Fibroblast of lung (primary cell): ENCODE data around the gene PRKCA.

ENCODE experiments used
- CTCF ChIP-seq, 2 donors: IDR thresholded peaks in 1 of 2; conservative IDR thresholded peaks in 1 of 2; 1 replicate in 1 of 2; 2 replicates in 1 of 2; pipeline ENCODE4 v1.5.1; 2011 to 2012; ENCODE audit warnings: low read length in 2 of 2, control low read depth in 1 of 2, inconsistent platforms in 1 of 2, low read depth in 1 of 2, mild to moderate bottlenecking in 1 of 2
- EZH2 ChIP-seq: IDR thresholded peaks from 2 replicates; pipeline ENCODE4 v1.5.1; 2012; ENCODE audit warnings: low read length, control low read depth, mild to moderate bottlenecking; ENCODE audit errors: missing control alignments

GRCh38 chr17:66847704-66848103, 545.3 kb downstream of the PRKCA start:
- no peak for TF ChIP-seq CTCF (conservative IDR thresholded peaks at IDR 0.05 in 1 of 2, IDR thresholded peaks at IDR 0.05 in 1 of 2; ENCODE audit: low read depth in 1 of 2, low read length in 2 of 2)
- TF ChIP-seq EZH2, result no peak
